SKM-1 (cell line): ENCODE results near the gene CCDC87.
"Not testable (repeated sequence)": the region's sequence is repeated elsewhere in the genome, so short reads cannot be mapped to it uniquely, and the experiment has no call there.

Experiments used
- DNase-seq: peaks from one replicate; lab custom pipeline; 2025; ENCODE audit not compliant: unreplicated experiment; lab: John Stamatoyannopoulos, UW

CCDC87 gene

GRCh38 chr11:66585447-66585846, 7.4 kb downstream of the CCDC87 start:
- not testable (repeated sequence) for DNase-seq

DNA sequence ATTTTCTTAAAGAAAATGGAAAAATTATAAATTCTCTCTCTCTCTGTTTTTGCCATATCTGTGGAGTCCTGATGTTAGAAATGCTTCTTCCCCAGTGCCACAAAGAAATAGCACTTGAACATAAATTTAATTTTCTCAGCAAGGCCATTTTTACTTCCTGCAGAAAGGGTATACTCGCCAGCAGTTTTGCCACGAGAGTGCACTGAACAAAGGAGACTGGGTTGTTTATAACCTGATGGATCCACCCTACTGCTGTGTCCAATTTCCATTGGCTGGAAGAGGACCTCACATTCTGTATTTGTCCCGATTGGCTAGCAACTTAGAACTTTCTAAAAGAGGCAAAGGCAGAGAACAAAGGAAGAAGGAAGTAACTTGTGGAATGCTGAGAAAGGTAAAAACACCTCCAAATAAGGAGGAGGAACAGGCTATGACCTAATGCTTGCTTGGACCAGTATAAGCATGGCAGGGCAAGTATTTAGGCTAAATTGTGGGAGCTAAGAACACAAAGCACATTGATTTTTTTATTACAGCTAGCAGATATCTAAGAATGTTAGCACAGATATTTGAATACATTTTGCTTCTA, 10.2 kb downstream of the CCDC87 start:
- not testable (repeated sequence) for DNase-seq

GRCh38 chr11:66581261-66581660, 11.6 kb downstream of the CCDC87 start:
- no peak for DNase-seq

DNA sequence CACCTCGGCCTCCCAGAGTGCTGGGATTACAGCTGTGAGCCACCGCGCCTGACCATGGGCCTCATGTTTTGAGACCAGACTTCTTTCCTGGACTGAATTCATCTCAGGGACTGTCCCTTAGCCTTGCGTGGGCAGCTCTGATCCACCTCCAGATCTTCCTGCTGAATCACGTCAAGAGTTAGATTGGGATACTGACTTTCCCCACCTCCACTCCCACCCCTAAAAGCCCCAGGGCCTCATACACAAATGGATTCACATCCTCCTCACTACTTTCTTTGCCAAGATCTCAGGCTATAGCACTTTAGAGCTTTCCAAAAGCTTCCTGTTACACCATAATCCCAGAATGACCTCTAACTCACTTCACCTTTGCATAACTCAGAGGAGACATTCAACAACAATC, 12.1 kb downstream of the CCDC87 start:
- DNase-seq, result no peak

GRCh38 chr11:66579017-66579606, 13.8 kb downstream of the CCDC87 start:
- DNase-seq, result peak; percentile 20

DNA sequence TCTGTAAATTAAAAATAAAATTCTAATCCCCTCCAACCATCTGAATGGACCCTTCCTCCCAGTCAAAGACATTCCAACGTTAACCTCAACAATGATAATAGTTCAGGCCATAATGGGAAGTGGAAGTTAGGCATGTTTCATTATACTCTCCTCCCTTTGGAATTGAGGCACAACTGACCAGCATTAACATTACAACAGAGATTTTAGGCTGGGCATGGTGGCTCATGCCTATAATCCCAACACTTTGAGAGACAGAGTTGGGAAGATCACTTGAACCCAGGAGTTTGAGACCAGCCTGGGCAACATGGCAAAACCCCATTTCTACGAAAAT, 22.0 kb downstream of the CCDC87 start:
- DNase-seq, result no peak

DNA sequence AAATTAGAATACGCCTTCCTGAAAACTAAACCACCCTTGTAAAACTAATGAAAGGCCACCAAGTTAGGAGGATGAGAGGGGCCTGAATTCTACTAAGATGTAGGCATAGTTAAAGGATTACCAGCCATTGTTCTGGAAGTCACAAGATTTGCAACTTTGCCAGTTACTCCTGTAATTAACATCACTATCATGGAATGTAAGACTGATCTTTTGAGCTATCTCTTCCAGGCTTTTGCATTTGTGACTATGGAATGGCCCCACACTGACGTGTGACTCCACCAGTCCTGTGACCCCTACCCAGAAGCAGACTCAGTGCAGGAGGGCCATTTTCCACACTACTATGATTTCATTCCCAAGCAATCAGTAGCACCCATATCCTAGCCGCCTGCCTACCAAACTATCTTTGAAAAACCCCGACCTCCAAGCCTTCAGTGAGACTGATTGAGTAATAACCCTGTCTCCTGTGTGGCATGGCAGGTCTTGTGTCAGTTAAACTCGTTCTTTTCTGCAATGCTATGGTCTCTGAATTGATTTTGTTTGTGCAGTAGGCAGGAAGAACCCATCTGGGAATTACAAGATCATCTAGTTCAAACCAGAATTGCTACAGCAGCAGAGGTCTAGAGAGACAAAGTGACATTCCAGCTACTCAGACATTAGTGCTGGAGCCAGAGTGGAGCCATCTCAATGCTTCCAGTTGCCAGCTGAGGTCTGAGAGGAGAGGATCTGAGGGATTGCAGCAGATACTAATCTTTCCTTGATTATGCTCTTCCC, 22.6 kb downstream of the CCDC87 start:
- no peak for DNase-seq

GRCh38 chr11:66569076-66569475, 23.8 kb downstream of the CCDC87 start:
- DNase-seq, result no peak

DNA sequence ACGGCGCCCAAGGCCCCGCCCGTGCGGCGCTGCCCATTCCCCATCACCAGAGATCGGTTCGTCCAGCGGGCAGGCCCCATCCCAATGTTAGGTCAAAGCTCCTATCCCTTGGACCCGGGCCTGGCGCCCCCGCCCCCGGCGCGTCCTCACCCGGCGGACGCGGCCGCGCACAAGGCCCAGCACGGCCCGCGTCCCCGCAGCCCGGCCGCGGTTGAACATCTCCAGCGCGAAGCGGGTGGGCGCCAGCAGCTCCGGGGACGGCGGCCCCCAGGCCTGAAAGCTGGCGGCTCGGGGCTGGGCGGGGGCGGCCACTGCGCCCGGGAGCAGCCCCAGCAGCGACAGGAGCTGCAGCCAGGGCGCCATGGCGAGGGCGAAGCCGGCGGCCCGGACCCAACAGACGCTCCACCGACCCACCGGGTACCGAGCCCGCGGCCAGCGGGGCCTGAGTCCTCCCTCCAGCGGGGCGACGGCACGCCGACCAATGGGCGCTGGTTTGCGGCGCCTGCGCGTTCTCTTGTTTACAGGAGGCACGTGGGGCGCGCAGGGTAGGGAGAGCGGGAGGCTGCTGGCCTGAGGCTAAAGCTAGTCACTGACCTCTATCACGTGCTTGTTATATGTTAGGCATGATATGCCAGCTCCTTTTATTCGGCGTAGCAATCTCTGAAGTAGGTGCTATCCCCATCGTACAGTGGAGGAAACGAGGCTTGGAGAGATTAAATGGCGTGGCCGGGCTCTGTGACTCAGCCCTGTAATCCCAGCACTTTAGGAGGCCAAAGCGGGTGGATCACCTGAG, 24.5 kb downstream of the CCDC87 start, which contains the start of gene CTSF:
Gene CTSF (minus strand): TSS at position 483 of the 793 bp plus-strand sequence. CDS start 120 bp downstream, at position 363.
- no peak for DNase-seq

DNA sequence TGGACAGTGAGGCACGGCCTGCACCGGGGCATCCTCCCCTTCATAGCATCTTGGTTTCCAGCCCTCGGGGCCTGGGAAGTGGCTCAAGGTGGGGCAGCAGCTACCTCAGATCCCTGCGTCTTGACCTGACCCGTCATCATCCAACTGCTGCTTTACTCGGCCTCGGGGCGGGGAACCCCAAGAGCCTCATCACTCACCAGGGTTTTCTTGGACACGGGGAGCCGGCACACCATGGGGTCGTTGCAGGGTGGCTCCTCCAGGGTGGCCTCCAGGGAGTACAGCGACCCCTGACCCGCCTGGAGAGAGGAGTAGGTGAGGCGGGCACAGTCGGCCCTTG, 25.1 kb downstream of the CCDC87 start:
- no peak for DNase-seq

DNA sequence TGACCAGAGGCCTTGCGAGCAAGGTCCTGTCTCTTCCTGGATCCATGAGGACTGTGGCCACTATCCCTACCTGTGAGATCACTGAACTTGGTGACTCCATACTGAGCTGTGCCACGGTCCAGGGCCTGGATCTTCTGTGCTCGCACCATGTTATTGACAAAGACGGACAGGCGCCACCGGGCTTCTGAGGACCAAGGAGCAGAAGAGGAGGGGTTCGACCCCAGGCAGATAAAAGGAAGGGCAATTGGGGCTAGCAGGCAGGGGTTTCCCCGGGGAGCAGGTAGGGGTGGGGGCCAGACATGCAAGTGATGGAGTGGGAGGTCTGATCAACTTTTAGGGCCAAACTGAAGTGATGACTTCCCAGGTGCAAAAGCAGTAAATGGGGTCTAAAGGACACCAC, 26.6 kb downstream of the CCDC87 start:
- DNase-seq, result no peak

GRCh38 chr11:66564984-66565383, 27.9 kb downstream of the CCDC87 start:
- no peak for DNase-seq

DNA sequence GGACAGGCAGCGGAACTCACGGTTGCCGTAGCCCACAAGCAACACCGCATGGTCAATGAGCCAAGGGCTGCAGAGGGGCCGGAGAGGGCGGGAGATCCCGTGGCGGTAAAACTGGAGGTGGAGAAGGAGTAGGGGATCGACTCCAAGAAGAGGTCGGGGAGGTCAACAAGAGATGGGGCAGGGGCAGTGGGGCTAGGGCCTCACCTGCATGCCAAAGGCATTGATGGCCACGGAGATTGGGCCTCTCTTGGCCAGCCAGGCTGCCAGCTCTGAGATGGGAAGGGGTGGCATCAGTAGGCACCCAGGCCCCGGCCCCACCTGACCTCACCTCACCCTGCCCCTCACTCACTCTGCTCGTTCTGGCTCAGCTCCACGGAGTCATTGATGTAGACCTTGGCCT, 28.3 kb downstream of the CCDC87 start:
- DNase-seq, result no peak

DNA sequence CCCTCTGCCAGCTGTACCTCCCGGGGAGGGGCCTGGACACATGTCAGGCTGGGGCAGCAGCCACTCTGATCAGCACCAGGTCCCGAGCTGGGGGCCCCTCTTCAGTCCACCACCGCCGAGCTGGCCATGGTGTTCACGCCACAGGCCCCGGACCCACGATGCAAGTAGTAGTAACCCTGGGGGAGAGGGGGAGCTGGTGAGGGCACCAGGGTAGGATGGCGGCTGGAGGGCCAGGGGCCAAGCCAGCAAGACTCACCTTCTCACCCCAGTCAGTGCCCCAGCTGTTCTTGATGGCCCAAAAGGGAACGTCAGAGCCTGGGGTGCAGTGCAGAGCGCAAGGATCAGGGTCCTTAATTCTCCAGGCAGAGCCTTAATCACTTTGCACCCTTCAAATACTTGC, 29.0 kb downstream of the CCDC87 start:
- DNase-seq, result no peak

GRCh38 chr11:66562907-66563583, 29.8 kb downstream of the CCDC87 start:
- no peak for DNase-seq

DNA sequence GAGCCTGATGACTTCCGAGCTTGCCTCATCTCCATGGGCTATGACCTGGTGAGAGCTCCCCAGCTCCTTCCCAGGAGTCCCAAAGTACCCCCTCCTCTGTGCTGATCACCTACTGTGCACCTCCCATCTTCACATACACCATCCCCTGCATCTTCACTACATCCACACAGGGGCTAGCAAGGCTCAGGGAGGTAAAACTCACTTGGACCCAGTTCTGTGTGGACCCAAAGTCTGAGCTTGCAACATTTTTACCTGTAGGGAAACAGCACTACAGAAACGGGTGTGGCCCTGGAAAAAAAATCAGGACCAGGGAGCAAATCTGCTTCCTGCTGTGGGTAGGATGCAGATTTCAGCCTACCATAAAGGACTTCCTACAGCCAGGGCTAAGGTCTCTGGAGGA, 30.6 kb downstream of the CCDC87 start:
- DNase-seq, result no peak

DNA sequence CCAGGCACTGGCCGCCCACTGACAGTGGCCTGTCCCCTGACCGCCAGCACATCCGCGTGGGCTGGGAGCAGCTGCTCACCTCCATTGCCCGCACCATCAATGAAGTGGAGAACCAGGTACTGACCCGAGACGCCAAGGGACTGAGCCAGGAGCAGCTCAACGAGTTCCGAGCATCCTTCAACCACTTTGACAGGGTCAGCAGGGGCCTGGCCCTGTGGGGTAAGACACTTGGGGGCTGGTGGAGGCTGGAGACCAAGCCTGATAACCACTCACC, 31.0 kb downstream of the CCDC87 start:
- no peak for DNase-seq

DNA sequence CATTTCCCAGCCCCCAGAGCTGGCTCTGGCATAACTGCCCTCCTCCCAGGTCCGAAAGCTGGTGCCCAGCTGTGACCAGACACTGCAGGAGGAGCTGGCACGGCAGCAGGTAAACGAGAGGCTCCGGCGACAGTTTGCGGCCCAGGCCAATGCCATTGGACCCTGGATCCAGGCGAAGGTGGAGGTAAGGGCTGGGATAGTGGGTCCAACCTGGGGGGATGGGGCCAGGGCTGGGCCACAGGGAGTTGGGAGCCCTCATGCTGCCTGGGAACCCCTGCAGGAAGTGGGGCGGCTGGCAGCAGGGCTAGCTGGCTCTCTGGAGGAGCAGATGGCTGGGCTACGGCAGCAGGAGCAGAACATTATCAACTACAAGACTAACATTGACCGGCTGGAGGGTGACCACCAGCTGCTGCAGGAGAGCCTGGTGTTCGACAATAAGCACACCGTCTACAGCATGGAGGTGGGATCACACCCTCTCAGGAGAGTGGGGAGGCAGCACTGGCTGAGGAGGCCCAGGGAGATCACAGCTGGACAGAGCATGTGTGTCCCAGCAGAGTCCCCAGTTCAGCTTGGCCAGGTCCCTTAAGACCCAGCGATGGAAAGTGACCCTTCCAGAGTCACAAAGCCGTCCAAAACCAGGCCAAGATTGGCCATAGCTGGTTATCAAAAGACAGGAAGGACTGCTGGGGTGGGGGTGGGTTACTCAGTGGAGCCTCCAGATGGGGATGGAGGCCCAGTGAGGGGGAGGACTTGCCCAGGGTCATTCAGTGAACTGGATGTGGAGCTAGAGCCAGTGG, 31.5 kb downstream of the CCDC87 start:
- DNase-seq, result no peak

- DNase-seq, result no peak
Observed at GRCh38 chr11:66559866-66560676, 32.8 kb downstream of the CCDC87 start.
